ENCODE data around the gene HPCAL4.

GRCh38 chr1:39671433-39671792, 19.8 kb downstream of the HPCAL4 start:
- TF ChIP-seq CTCF (IDR thresholded peaks at IDR 0.05): no peak
- TF ChIP-seq SMC3 (IDR thresholded peaks at IDR 0.05): no peak
- TF ChIP-seq POLR2A (IDR thresholded peaks at IDR 0.05; ENCODE audit: low read length): no peak
- no peak for TF ChIP-seq MAX (IDR thresholded peaks at IDR 0.05)
- no peak for TF ChIP-seq ESRRA (IDR thresholded peaks at IDR 0.05; ENCODE audit: borderline replicate concordance, low read length)
- no peak for TF ChIP-seq EP300 (IDR thresholded peaks at IDR 0.05)
- TF ChIP-seq NR3C1 (IDR thresholded peaks at IDR 0.05): no peak
- no peak for TF ChIP-seq HDAC2 (IDR thresholded peaks at IDR 0.05)
- no peak for TF ChIP-seq ATOH8 (CRISPR knock-in tag; IDR thresholded peaks at IDR 0.05; ENCODE audit: low read depth)
- TF ChIP-seq BHLHE40 (IDR thresholded peaks at IDR 0.05; ENCODE audit: low read depth, low read length): no peak
